Nephron (organoid): ENCODE results near the gene GRIN2C.

ENCODE experiments used
- H3K27ac Mint-ChIP-seq, 3 experiments: 2 replicates each; pipeline ENCODE4 v1.8.0; 2020; ENCODE audit warnings: mixed read lengths in 3 of 3, mild to moderate bottlenecking in 2 of 3, moderate library complexity in 1 of 3
- H3K27me3 Mint-ChIP-seq: 2 replicates; pipeline ENCODE4 v1.8.0; 2021; ENCODE audit warnings: low read depth, mild to moderate bottlenecking, moderate library complexity, mixed read lengths
- H3K36me3 Mint-ChIP-seq: 2 replicates; pipeline ENCODE4 v1.8.0; 2020; ENCODE audit warnings: low read depth, mixed read lengths
- H3K4me1 Mint-ChIP-seq: 2 replicates; pipeline ENCODE4 v1.8.0; 2020; ENCODE audit warnings: mixed read lengths
- H3K4me3 Mint-ChIP-seq, 3 experiments: 2 replicates each; pipeline ENCODE4 v1.8.0; 2020; ENCODE audit warnings: mild to moderate bottlenecking in 3 of 3, mixed read lengths in 3 of 3, moderate library complexity in 2 of 3
- H3K9me3 Mint-ChIP-seq: 2 replicates; pipeline ENCODE4 v1.8.0; 2020; ENCODE audit warnings: mixed read lengths
- TF ChIP-seq, protein P1 (sequence below), 3 experiments: fragments of 200-600 bp; sonication (generic); IDR thresholded peaks; one replicate each; pipeline ENCODE4 v1.5.0; 2021; ENCODE audit warnings: antibody characterized with exemption in 3 of 3; ENCODE audit not compliant: unreplicated experiment in 3 of 3

GRIN2C gene

DNA sequence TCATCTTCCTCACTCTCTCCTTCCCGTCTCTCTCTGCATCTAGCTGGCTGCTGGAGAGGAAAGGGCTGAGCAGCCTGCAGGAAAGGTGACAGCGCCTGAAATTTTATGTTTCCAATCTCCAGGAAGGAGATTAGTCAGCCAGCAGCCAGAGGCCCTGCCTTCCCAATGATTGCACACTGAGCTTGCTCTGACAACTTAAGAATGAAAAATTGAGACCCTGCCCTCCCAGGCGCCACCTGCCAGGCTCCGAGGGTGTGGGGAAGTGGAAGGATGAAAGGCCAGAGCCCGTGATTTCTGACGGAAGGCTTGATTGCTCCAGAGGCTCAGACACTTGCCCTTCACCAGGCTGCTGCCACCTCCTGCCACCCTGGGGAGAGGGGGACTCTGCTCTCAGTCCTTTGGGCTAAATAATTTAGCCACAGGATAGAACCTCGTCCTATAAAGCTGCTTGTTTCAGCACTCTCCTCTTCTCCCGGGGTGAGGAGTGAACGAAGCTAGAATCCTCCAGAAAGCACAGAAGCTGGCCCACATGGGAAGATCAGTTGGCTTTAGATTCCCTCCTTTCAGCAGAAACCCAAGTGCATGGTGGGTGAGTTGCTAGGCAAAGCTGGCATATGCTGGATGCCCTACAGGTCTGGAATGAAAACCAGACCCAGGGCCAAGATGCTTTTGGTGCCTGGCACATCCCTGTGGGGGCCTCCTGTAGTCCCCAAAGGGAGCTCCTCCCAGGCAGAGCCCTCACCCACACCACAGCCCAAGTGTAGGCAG, 33.5 kb downstream of the GRIN2C start:
- H3K27me3 Mint-ChIP-seq = peaks cover 3% of the 10 kb centered on the region
- H3K4me3 Mint-ChIP-seq = no peak overlapping the region
- no peaks in the 10 kb centered on the region for H3K9me3 Mint-ChIP-seq
- TF ChIP-seq, protein P1, sequence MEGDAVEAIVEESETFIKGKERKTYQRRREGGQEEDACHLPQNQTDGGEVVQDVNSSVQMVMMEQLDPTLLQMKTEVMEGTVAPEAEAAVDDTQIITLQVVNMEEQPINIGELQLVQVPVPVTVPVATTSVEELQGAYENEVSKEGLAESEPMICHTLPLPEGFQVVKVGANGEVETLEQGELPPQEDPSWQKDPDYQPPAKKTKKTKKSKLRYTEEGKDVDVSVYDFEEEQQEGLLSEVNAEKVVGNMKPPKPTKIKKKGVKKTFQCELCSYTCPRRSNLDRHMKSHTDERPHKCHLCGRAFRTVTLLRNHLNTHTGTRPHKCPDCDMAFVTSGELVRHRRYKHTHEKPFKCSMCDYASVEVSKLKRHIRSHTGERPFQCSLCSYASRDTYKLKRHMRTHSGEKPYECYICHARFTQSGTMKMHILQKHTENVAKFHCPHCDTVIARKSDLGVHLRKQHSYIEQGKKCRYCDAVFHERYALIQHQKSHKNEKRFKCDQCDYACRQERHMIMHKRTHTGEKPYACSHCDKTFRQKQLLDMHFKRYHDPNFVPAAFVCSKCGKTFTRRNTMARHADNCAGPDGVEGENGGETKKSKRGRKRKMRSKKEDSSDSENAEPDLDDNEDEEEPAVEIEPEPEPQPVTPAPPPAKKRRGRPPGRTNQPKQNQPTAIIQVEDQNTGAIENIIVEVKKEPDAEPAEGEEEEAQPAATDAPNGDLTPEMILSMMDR (IDR thresholded peaks at IDR 0.05; ENCODE audit: unreplicated experiment in 3 of 3) = no peak
- H3K4me1 Mint-ChIP-seq = peaks cover 19% of the 10 kb centered on the region
- H3K27ac Mint-ChIP-seq = no peak overlapping the region
- H3K36me3 Mint-ChIP-seq = peaks cover 6% of the 10 kb centered on the region

DNA sequence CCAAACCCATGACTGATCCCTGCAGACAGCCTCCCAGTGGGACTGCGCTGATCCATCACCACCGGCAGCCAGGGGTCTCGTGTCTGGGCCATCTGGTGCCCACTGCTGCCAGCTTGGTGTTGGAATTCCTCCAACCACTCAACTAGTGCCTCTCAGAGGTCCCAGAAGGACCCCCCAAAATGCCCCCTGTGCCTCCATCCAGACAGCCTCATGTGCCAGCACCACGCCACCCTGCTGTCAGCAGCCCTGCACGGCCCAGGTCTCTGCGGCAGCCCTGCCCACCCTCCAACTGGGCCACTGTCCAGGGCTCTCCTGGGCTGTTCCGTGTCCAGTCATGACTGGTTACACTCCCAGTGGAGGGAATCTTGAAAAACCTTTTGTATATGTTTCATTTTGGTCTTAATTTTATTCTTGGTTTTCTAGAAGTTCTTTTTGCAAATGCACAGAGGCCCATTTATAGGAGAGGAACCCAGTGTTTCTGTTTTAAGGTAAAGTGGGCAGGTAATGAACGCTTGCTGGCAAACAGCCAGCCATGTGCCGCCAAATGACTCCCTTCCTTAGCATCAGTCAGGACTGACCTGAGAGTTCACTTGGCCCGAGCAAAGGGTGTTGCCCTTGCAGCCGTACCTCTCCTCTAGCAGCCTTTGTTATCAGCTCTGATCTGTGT, 34.6 kb downstream of the GRIN2C start:
- Mint-ChIP-seq H3K36me3 (no peaks in the 10 kb centered on the region), H3K4me3 (no peak overlapping the region), H3K27me3 (no peaks in the 10 kb centered on the region)

GRCh38 chr17:74822939-74823367, 36.7 kb downstream of the GRIN2C start:
- no peaks in the 10 kb centered on the region for H3K9me3 Mint-ChIP-seq
- peaks cover 12% of the 10 kb centered on the region for H3K36me3 Mint-ChIP-seq

More for the DNA sequence above, 34.6 kb downstream of the GRIN2C start:
- TF ChIP-seq, protein P1 (IDR thresholded peaks at IDR 0.05; ENCODE audit: unreplicated experiment in 3 of 3) = no peak
- Mint-ChIP-seq H3K9me3 (no peaks in the 10 kb centered on the region), H3K4me1 (peaks cover 24% of the 10 kb centered on the region), H3K27ac (no peak overlapping the region)

GRCh38 chr17:74822335-74822938, 37.2 kb downstream of the GRIN2C start:
- peaks cover 12% of the 10 kb centered on the region for H3K36me3 Mint-ChIP-seq
- TF ChIP-seq, protein P1 (IDR thresholded peaks at IDR 0.05; ENCODE audit: unreplicated experiment in 3 of 3) = no peak
- no peaks in the 10 kb centered on the region for H3K9me3 Mint-ChIP-seq
- H3K27me3 Mint-ChIP-seq = peaks cover 5% of the 10 kb centered on the region
- H3K4me3 Mint-ChIP-seq = no peak overlapping the region
- no peak overlapping the region for H3K27ac Mint-ChIP-seq
- H3K4me1 Mint-ChIP-seq = peaks cover 24% of the 10 kb centered on the region

More at GRCh38 chr17:74822939-74823367, 36.7 kb downstream of the GRIN2C start:
- Mint-ChIP-seq H3K4me3 (no peak overlapping the region), H3K27ac (peak overlapping the region in 1 of 3 experiments; percentile 52), H3K4me1 (peaks cover 24% of the 10 kb centered on the region), H3K27me3 (peaks cover 5% of the 10 kb centered on the region)
- TF ChIP-seq, protein P1 (IDR thresholded peaks at IDR 0.05; ENCODE audit: unreplicated experiment in 3 of 3) = no peak

- H3K9me3 Mint-ChIP-seq = no peaks in the 10 kb centered on the region
- H3K27me3 Mint-ChIP-seq = peaks cover 5% of the 10 kb centered on the region
- TF ChIP-seq, protein P1 (IDR thresholded peaks at IDR 0.05; ENCODE audit: unreplicated experiment in 3 of 3) = no peak
- no peak overlapping the region for H3K27ac Mint-ChIP-seq
- H3K4me3 Mint-ChIP-seq = no peak overlapping the region
- peaks cover 16% of the 10 kb centered on the region for H3K36me3 Mint-ChIP-seq
- H3K4me1 Mint-ChIP-seq = peaks cover 24% of the 10 kb centered on the region
Observed at GRCh38 chr17:74821655-74822334, 37.9 kb downstream of the GRIN2C start.
